HG02759 (cell line): ENCODE measurements around the gene SLC25A15.
"Not testable (repeated sequence)": the region's sequence is repeated elsewhere in the genome, so short reads cannot be mapped to it uniquely, and the experiment has no call there.

Source experiments
- ATAC-seq: cut with Tn5 transposase; IDR thresholded peaks from one replicate; pipeline ENCODE4 v1.9.1; 2021; ENCODE audit warnings: mild to moderate bottlenecking, moderate library complexity; ENCODE audit not compliant: unreplicated experiment

The SLC25A15 gene

GRCh38 chr13:40812724-40813445, 23.5 kb downstream of the SLC25A15 start:
- no peak for ATAC-seq

GRCh38 chr13:40813667-40814454, 24.4 kb downstream of the SLC25A15 start:
- no peak for ATAC-seq

GRCh38 chr13:40814803-40815202, 25.4 kb downstream of the SLC25A15 start:
- ATAC-seq: no peak

GRCh38 chr13:40818926-40819325, 29.5 kb downstream of the SLC25A15 start:
- ATAC-seq: no peak

- peak; percentile 52 for ATAC-seq
These were observed 30.4 kb downstream of the SLC25A15 start for GRCh38 chr13:40819797-40820315.

GRCh38 chr13:40839725-40840124, 50.3 kb downstream of the SLC25A15 start:
- ATAC-seq: not testable (repeated sequence)

GRCh38 chr13:40840955-40841354, 51.5 kb downstream of the SLC25A15 start:
- ATAC-seq: not testable (repeated sequence)
